HepG2 (cell line): Measurements from ENCODE around the gene BCAS4. TPM values are rescaled to one million over a fixed set of nuclear protein-coding genes. Genes with fewer than 3 reads are reported as not detected.
A peak's percentile ranks its signal among the peaks of the same experiment; 100 is the strongest.

Source experiments
- ATAC-seq: fragments of 200-7000 bp; cut with Tn5 transposase; 3 replicates; pipeline ENCODE4 v1.9.1; 2020; ENCODE audit warnings: mild to moderate bottlenecking, moderate library complexity
- BruUV-seq: library from RNA; stranded (reverse); fragments of 400-500 nt; replicated peaks from 2 replicates; lab custom pipeline; 2021; lab: Mats Ljungman, UMichigan
- CTCF ChIA-PET: fragments of 300-600 bp; formaldehyde crosslinking; extraction: SDS; loops from one replicate; lab custom pipeline; 2021; ENCODE audit warnings: low total read pairs, inconsistent platforms, low intra/inter-chr PET ratio; lab: Yijun Ruan, JAX
- POLR2A ChIA-PET: fragments of 350-600 bp; sonication (Branson Sonifier 250); formaldehyde crosslinking; loops from one replicate; lab custom pipeline; 2020; ENCODE audit warnings: antibody characterized with exemption, inconsistent platforms; lab: Yijun Ruan, JAX
- DNase-seq: peaks from one replicate; pipeline ENCODE4 v3.0.0-alpha.2; 2015; ENCODE audit warnings: low spot score
- FAIRE-seq: peaks from 3 replicates; lab custom pipeline; 2011; peaks lifted over from hg19 to GRCh38; lab: Jason Lieb, UNC
- H2AFZ ChIP-seq: one replicate; pipeline ENCODE4 v1.6.1; 2011; ENCODE audit warnings: low read length, inconsistent platforms
- H3K27ac ChIP-seq: fragments of 300-600 bp; 3 replicates; pipeline ENCODE4 v1.8.0; 2011; ENCODE audit warnings: mixed run types, mild to moderate bottlenecking, mixed read lengths, low read length, inconsistent platforms; ENCODE audit not compliant: insufficient read depth; ENCODE audit errors: extremely low read length
- H3K27me3 ChIP-seq, 2 experiments: fragments of 200-600 bp in 1 of 2; 2 replicates in 1 of 2; 3 replicates in 1 of 2; pipeline versions ENCODE4 v1.6.0 to v1.8.0; 2011; ENCODE audit warnings: low read length in 2 of 2, mild to moderate bottlenecking in 2 of 2, moderate library complexity in 2 of 2, inconsistent platforms in 1 of 2; ENCODE audit not compliant: insufficient read depth in 2 of 2, control insufficient read depth in 1 of 2
- H3K36me3 ChIP-seq, 2 experiments: fragments of 200-600 bp in 1 of 2; replicated peaks in 1 of 2; 2 replicates in 1 of 2; 3 replicates in 1 of 2; pipeline versions ENCODE4 v1.5.1 to v1.8.0; 2011; ENCODE audit warnings: low read length in 2 of 2, inconsistent platforms in 1 of 2; ENCODE audit not compliant: insufficient read depth in 2 of 2, control insufficient read depth in 1 of 2
- H3K4me1 ChIP-seq: 2 replicates; pipeline ENCODE4 v1.5.1; 2012; ENCODE audit warnings: low read length, inconsistent platforms; ENCODE audit not compliant: insufficient read depth
- H3K4me2 ChIP-seq: 2 replicates; pipeline ENCODE4 v1.6.0; 2011; ENCODE audit warnings: low read depth, low read length, inconsistent platforms
- H3K4me3 ChIP-seq, 3 experiments: fragments of 200-600 bp in 1 of 3; sonication (generic), shearing (Covaris generic) in 1 of 3; replicated peaks in 1 of 3; 2 replicates each; pipeline ENCODE4 v1.5.1; 2011 to 2016; ENCODE audit warnings: low read length in 3 of 3, inconsistent platforms in 2 of 3, low read depth in 2 of 3, mild to moderate bottlenecking in 2 of 3, control low read depth in 1 of 3, mixed read lengths in 1 of 3; ENCODE audit not compliant: insufficient read depth in 1 of 3
- H3K79me2 ChIP-seq: one replicate; pipeline ENCODE4 v1.6.1; 2011; ENCODE audit warnings: low read length, inconsistent platforms; ENCODE audit not compliant: insufficient read depth
- H3K9ac ChIP-seq: 2 replicates; pipeline ENCODE4 v1.6.0; 2011; ENCODE audit warnings: mild to moderate bottlenecking, low read depth, low read length, inconsistent platforms; ENCODE audit not compliant: insufficient read depth
- H3K9me3 ChIP-seq: 2 replicates; pipeline ENCODE4 v1.5.1; 2012; ENCODE audit warnings: mild to moderate bottlenecking, low read length
- H4K20me1 ChIP-seq: 2 replicates; pipeline ENCODE4 v1.6.0; 2011; ENCODE audit warnings: inconsistent platforms, mild to moderate bottlenecking, low read length, moderate library complexity; ENCODE audit not compliant: insufficient read depth
- AGO1 ChIP-seq: fragments of 200-400 bp; formaldehyde crosslinking; IDR thresholded peaks from 2 replicates; pipeline ENCODE4 v1.6.1; 2017; ENCODE audit warnings: mild to moderate bottlenecking, low read depth, low read length, moderate library complexity; ENCODE audit not compliant: poor library complexity, severe bottlenecking
- CBX1 ChIP-seq: IDR thresholded peaks from one replicate; pipeline ENCODE4 v1.6.1; 2016; ENCODE audit warnings: antibody characterized with exemption, low read depth
- FOSL2 ChIP-seq: sonication (generic); formaldehyde crosslinking; IDR thresholded peaks from 2 replicates; pipeline ENCODE4 v1.4.0; 2020; ENCODE audit warnings: missing genetic modification reagents
- HDAC1 ChIP-seq: sonication (generic); formaldehyde crosslinking; IDR thresholded peaks from 2 replicates; pipeline ENCODE4 v1.5.1; 2020; ENCODE audit warnings: mild to moderate bottlenecking, missing genetic modification reagents
- KAT7 ChIP-seq: IDR thresholded peaks from 2 replicates; pipeline ENCODE4 v1.6.1; 2018; ENCODE audit warnings: borderline replicate concordance, missing compliant biosample characterization
- KDM1A ChIP-seq: IDR thresholded peaks from 2 replicates; pipeline ENCODE4 v1.6.1; 2016; ENCODE audit warnings: missing compliant biosample characterization
- NR0B2 ChIP-seq: sonication (generic); formaldehyde crosslinking; IDR thresholded peaks from 2 replicates; pipeline ENCODE4 v1.4.0; 2020; ENCODE audit warnings: mild to moderate bottlenecking, missing genetic modification reagents
- PHF5A ChIP-seq: IDR thresholded peaks from one replicate; pipeline ENCODE4 v1.6.1; 2018; ENCODE audit warnings: low read depth, missing genetic modification reagents; ENCODE audit not compliant: unreplicated experiment
- SMC3 ChIP-seq: IDR thresholded peaks from 2 replicates; pipeline ENCODE4 v1.6.1; 2011; ENCODE audit warnings: low read length, improper control_type of control experiment
- SP4 ChIP-seq: sonication (generic); formaldehyde crosslinking; IDR thresholded peaks from 2 replicates; pipeline ENCODE4 v1.8.1; 2023; ENCODE audit warnings: mild to moderate bottlenecking, missing genetic modification reagents
- TEAD3 ChIP-seq: optimal IDR thresholded peaks from 2 replicates; pipeline ENCODE3; 2016; ENCODE audit warnings: borderline replicate concordance
- ZHX2 ChIP-seq, 2 experiments: sonication (generic) in 1 of 2; formaldehyde crosslinking in 1 of 2; IDR thresholded peaks; 2 replicates each; pipeline versions ENCODE4 v1.6.1 to v1.9.0; 2014 to 2022; ENCODE audit warnings: antibody characterized with exemption in 1 of 2, borderline replicate concordance in 1 of 2, inconsistent platforms in 1 of 2, low read depth in 1 of 2, missing genetic modification reagents in 1 of 2
- ZMAT3 ChIP-seq: sonication (generic); formaldehyde crosslinking; conservative IDR thresholded peaks from 2 replicates; pipeline ENCODE4 v1.7.0; 2021; ENCODE audit warnings: missing genetic modification reagents
- ZNF605 ChIP-seq: sonication (generic); formaldehyde crosslinking; IDR thresholded peaks from 2 replicates; pipeline ENCODE4 v1.8.0; 2022; ENCODE audit warnings: mild to moderate bottlenecking, missing genetic modification reagents
- WGBS: methylation state at CpG from one replicate; pipeline ENCODE4 v1.1.6; 2017; ENCODE audit warnings: low lambda C conversion rate; 5-methylcytosine and 5-hydroxymethylcytosine counted together
- in situ Hi-C: cut with HindIII; loops from 2 replicates; pipeline ENCODE4 v1.10.0; 2017; ENCODE audit warnings: low pct_unique_long_range_greater_than_20kb; ENCODE audit not compliant: extremely low pct_ligation_motif_present
- intact Hi-C: fragments of 100-400 bp; cut with micrococcal nuclease; formaldehyde crosslinking; loops from one replicate; pipeline ENCODE4 v1.10.0; 2022; ENCODE audit not compliant: unreplicated experiment
- polyA plus RNA-seq, 8 experiments: library from polyadenylated mRNA; depleted of rRNA in 3 of 8; stranded (reverse) in 7 of 8; unstranded in 1 of 8; fragments of >200 nt; fragmentation: Illumina TruSeq in 4 of 8; extraction: Trizol in 4 of 8; gene quantifications; 2 replicates each; pipeline versions ENCODE4 v1.2.1 to v1.2.3, GENCODE V29; 2011 to 2016; ENCODE audit warnings: low read depth in 4 of 8, missing spikeins in 1 of 8, mixed read lengths in 1 of 8; ENCODE audit not compliant: insufficient read depth in 1 of 8
- total RNA-seq, 5 experiments: library from RNA; depleted of rRNA; stranded (reverse); fragments of >200 nt; fragmentation: Illumina TruSeq; extraction: Trizol; gene quantifications; 2 replicates each; pipeline ENCODE4 v1.2.3, GENCODE V29; 2016; ENCODE audit warnings: low read depth in 1 of 5

The BCAS4 gene
- total and polyA plus RNA-seq, 2 of the 13 experiments (the other 11 are each of a cell fraction or from before 2014, with no cell fraction given): 7.2 to 8.0 TPM

DNA sequence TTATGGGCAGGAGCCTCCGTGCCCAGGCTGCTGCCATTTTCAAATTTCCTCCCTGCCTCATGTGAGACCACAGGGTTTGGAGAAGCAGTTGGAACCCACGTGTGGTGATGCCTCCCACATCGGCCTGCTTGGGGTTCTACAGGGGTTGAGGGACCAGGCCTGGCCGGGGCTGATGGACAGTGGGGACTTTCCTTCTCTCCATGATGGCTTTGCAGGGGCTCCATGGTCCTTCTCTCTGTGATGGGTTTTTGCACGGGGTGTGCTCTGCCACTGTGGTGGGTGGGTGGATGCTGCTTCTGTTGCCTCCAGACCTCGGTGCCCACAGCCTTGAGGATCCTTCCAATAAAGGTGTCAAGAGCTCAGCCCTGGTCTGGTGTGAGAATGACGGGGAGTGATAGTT is 82.0 kb downstream of the BCAS4 start:
- in situ Hi-C loops (no loop called here), intact Hi-C loops (no loop called here)
- no peaks in the 10 kb centered on the region for H3K27me3 ChIP-seq
- ATAC-seq (no peak), FAIRE-seq (no peak), DNase-seq (no peak)
- H4K20me1 ChIP-seq: no peaks in the 10 kb centered on the region
- no peaks in the 10 kb centered on the region for H3K9me3 ChIP-seq
- H2AFZ ChIP-seq: no peak overlapping the region
- no peak overlapping the region for H3K9ac ChIP-seq
- no peak overlapping the region for H3K27ac ChIP-seq
- TF ChIP-seq NR0B2 (CRISPR knock-in tag) (0 out of 2 replicates have a peak, but pooled peaks have one; percentile 37), ZMAT3 (no peak)
- 81% methylated on average over 7 of the region's 7 CpGs for WGBS
- H3K36me3 ChIP-seq: no peaks in the 10 kb centered on the region
- H3K4me2 ChIP-seq: no peak overlapping the region
- H3K4me3 ChIP-seq: no peak overlapping the region
- CTCF ChIA-PET: no interaction called here
- POLR2A ChIA-PET: no interaction called here
- no TSS peak for BruUV-seq
- H3K4me1 ChIP-seq: peaks cover 33% of the 10 kb centered on the region
- H3K79me2 ChIP-seq: no peaks in the 10 kb centered on the region

DNA sequence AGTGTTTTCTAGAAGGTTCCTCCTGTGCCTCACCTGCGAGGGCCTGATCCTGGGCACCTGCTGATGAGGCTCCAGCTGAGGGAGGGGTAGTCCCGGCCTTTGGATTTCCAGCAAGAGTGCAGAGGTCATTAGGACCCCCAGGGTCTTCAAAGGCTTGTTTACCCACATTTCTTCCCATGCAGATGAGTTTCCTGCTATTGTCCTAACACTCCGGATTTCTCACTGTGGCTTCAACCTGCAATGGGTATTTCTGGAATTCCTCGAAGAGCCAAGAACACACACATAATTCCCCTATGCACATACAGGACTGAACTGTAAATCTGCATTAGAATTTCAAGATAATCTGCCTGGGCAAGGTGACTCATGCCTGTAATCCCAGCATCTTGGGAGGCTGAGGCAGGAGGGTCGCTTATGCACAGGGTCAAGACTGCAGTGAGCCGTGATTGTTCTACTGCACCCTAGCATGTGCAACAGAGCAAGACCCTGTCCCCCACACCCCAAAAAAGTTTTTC is 82.4 kb downstream of the BCAS4 start:
- Histone ChIP-seq H3K27ac (no peak overlapping the region), H3K4me1 (peaks cover 33% of the 10 kb centered on the region), H3K27me3 (no peaks in the 10 kb centered on the region), H3K9ac (no peak overlapping the region), H3K4me3 (no peak overlapping the region), H3K36me3 (no peaks in the 10 kb centered on the region), H4K20me1 (no peaks in the 10 kb centered on the region), H2AFZ (no peak overlapping the region), H3K9me3 (no peaks in the 10 kb centered on the region), H3K79me2 (no peaks in the 10 kb centered on the region), H3K4me2 (no peak overlapping the region)
- 87% methylated on average over 5 of the region's 6 CpGs for WGBS
- BruUV-seq: no TSS peak
- FAIRE-seq (no peak), DNase-seq (no peak), ATAC-seq (no peak)
- intact Hi-C loops: no loop called here
- POLR2A ChIA-PET: no interaction called here
- in situ Hi-C loops: no loop called here
- CTCF ChIA-PET: no interaction called here
- TF ChIP-seq SMC3 (no peak), PHF5A (no peak), AGO1 (no peak), HDAC1 (CRISPR knock-in tag) (no peak), TEAD3 (CRISPR knock-in tag) (no peak), KDM1A (no peak), CBX1 (no peak), SP4 (CRISPR knock-in tag) (no peak), ZNF605 (CRISPR knock-in tag) (no peak), ZHX2 (IDR thresholded peaks at IDR 0.05; ENCODE audit: low read depth) (no peak), ZHX2 (CRISPR knock-in tag; IDR thresholded peaks at IDR 0.05; ENCODE audit: borderline replicate concordance) (no peak), KAT7 (CRISPR knock-in tag) (no peak), FOSL2 (CRISPR knock-in tag) (no peak)
